Adrenal gland (tissue), 12 donors: ENCODE data around the gene OR3A1. TPM values are rescaled to one million over a fixed set of nuclear protein-coding genes. Genes with fewer than 3 reads are reported as not detected.

Experiments used
- DNase-seq, 7 donors: peaks; one replicate each; pipeline ENCODE4 v3.0.0-alpha.2; 2019 to 2020
- H3K27ac ChIP-seq, 5 donors: fragments of 200-600 bp; sonication (generic) in 4 of 5; 1 replicate in 3 of 5; 2 replicates in 2 of 5; pipeline versions ENCODE4 v1.5.1 to v1.8.0; 2016 to 2020; ENCODE audit warnings: mild to moderate bottlenecking in 1 of 5
- H3K27me3 ChIP-seq: fragments of 200-600 bp; 2 replicates; pipeline ENCODE4 v1.8.0; 2021
- H3K36me3 ChIP-seq, 2 donors: fragments of 200-600 bp; replicated peaks in 1 of 2; 1 replicate in 1 of 2; 2 replicates in 1 of 2; pipeline versions ENCODE4 v1.5.1 to v1.8.0; 2018 to 2022
- H3K4me1 ChIP-seq, 2 donors: fragments of 200-600 bp; replicated peaks in 1 of 2; 1 replicate in 1 of 2; 2 replicates in 1 of 2; pipeline versions ENCODE4 v1.5.1 to v1.8.0; 2018 to 2021
- H3K4me3 ChIP-seq, 4 donors: fragments of 200-600 bp; sonication (generic) in 3 of 4; one replicate each; pipeline ENCODE4 v1.5.1; 2016 to 2018
- H3K9me3 ChIP-seq, 3 donors: fragments of 200-600 bp; sonication (generic) in 1 of 3; replicated peaks in 1 of 3; 1 replicate in 2 of 3; 2 replicates in 1 of 3; pipeline versions ENCODE4 v1.5.1 to v1.8.0; 2016 to 2021
- CTCF ChIP-seq, 6 experiments: fragments of 450-650 bp in 4 of 6; fragments of 200-600 bp in 2 of 6; sonication (generic) in 1 of 6; IDR thresholded peaks; 1 replicate in 5 of 6; 2 replicates in 1 of 6; pipeline versions ENCODE4 v1.5.1 to v1.8.0; 2016 to 2021; ENCODE audit warnings: antibody characterized with exemption in 6 of 6, mild to moderate bottlenecking in 2 of 6, moderate library complexity in 1 of 6
- POLR2A ChIP-seq, 2 donors: fragments of 450-650 bp; IDR thresholded peaks; one replicate each; pipeline ENCODE4 v1.6.1; 2017; ENCODE audit warnings: antibody characterized with exemption in 2 of 2, mild to moderate bottlenecking in 2 of 2, moderate library complexity in 1 of 2
- WGBS, 4 donors: extraction: QIAGEN DNeasy Blood & Tissue Kit in 2 of 4; methylation state at CpG; one replicate each; pipeline versions ENCODE4 v1.1.5 to v1.1.7; 2013 to 2017; 5-methylcytosine and 5-hydroxymethylcytosine counted together
- intact Hi-C, 2 donors: fragments of 100-400 bp; cut with DNase I; formaldehyde crosslinking; loops; one replicate each; pipeline versions ENCODE4 v1.14.1 to v1.15.0; 2022 to 2023
- polyA plus RNA-seq, 3 donors: library from polyadenylated mRNA; stranded (reverse); fragments of 200-250 nt in 2 of 3; fragments of 350-450 nt in 1 of 3; fragmentation: Illumina TruSeq in 1 of 3; extraction: RNeasy Lipid Tissue Mini Kit (QIAGEN cat#74804) in 1 of 3; gene quantifications; one replicate each; pipeline ENCODE4 v1.2.3, GENCODE V29; 2013 to 2014
- total RNA-seq, 9 donors: library from RNA; depleted of rRNA in 4 of 9; stranded (reverse); fragments of >200 nt in 4 of 9; fragments of 120-200 nt in 1 of 9; fragmentation: NEBNext Ultra II Directional in 1 of 9; extraction: Animal tissue kit (Norgen Biotek cat#: 25700) in 1 of 9; gene quantifications; one replicate each; pipeline versions ENCODE4 v1.1.0 to v1.2.4, GENCODE V29; 2013 to 2023
- donor health status: healthy with polysubstance abuse.
- donor health status: Bipolar disorder and iron deficiency.
- donor health status: DM: yes; HTN: yes; CAD: no.
- donor health status: DM: no; HTN: no; CAD: no.
- donor health status: DM: no; HTN: no; CAD: no.
- donor health status: DM: yes; HTN: yes; CAD: no.

OR3A1 gene
- total and polyA plus RNA-seq, 12 donors: 0.06 to 0.25 (median 0.22) TPM; not detected in 9

GRCh38 chr17:3276126-3276525 lies 22.0 kb downstream of the OR3A1 start:
- TF ChIP-seq CTCF (IDR thresholded peaks at IDR 0.05) (no peak), POLR2A (IDR thresholded peaks at IDR 0.05) (no peak)
- H3K27me3 ChIP-seq: no peaks in the 10 kb centered on the region
- no peak overlapping the region for H3K27ac ChIP-seq
- H3K4me1 ChIP-seq: no peaks in the 10 kb centered on the region
- no peaks in the 10 kb centered on the region for H3K36me3 ChIP-seq
- no peak for DNase-seq
- intact Hi-C loops: no loop called here
- WGBS, 4 donors: 52 to 69% (median 60%) methylated on average over 4 of the region's 4 CpGs
- no peak overlapping the region for H3K4me3 ChIP-seq
- no peaks in the 10 kb centered on the region for H3K9me3 ChIP-seq

GRCh38 chr17:3271072-3271848 lies 26.9 kb downstream of the OR3A1 start:
- no peaks in the 10 kb centered on the region for H3K27me3 ChIP-seq
- no peaks in the 10 kb centered on the region for H3K4me1 ChIP-seq
- TF ChIP-seq CTCF (IDR thresholded peaks at IDR 0.05) (no peak), POLR2A (IDR thresholded peaks at IDR 0.05) (no peak)
- H3K27ac ChIP-seq: no peak overlapping the region
- intact Hi-C loops: no loop called here
- DNase-seq: no peak
- WGBS, 4 donors: 67 to 81% (median 74%) methylated on average over 5 of the region's 5 CpGs
- H3K9me3 ChIP-seq: no peaks in the 10 kb centered on the region
- no peak overlapping the region for H3K4me3 ChIP-seq
- no peaks in the 10 kb centered on the region for H3K36me3 ChIP-seq

- Histone ChIP-seq H3K27me3 (peaks cover 7% of the 10 kb centered on the region), H3K27ac (no peak overlapping the region), H3K4me3 (no peak overlapping the region), H3K4me1 (no peaks in the 10 kb centered on the region), H3K36me3 (no peaks in the 10 kb centered on the region), H3K9me3 (no peaks in the 10 kb centered on the region)
- TF ChIP-seq CTCF (IDR thresholded peaks at IDR 0.05) (no peak), POLR2A (IDR thresholded peaks at IDR 0.05) (no peak)
- no peak for DNase-seq
- WGBS, 4 donors: 60 to 77% (median 65%) methylated on average over 13 of the region's 13 CpGs
- intact Hi-C loops: no loop called here
Measured at GRCh38 chr17:3260600-3260999, 37.6 kb downstream of the OR3A1 start.

- Histone ChIP-seq H3K27ac (no peak overlapping the region), H3K4me1 (no peaks in the 10 kb centered on the region), H3K27me3 (peaks cover 7% of the 10 kb centered on the region), H3K4me3 (no peak overlapping the region), H3K9me3 (no peaks in the 10 kb centered on the region), H3K36me3 (no peaks in the 10 kb centered on the region)
- WGBS, 4 donors: 56 to 78% (median 74%) methylated on average over 1 of the region's 1 CpG
- intact Hi-C loops: no loop called here
- TF ChIP-seq POLR2A (IDR thresholded peaks at IDR 0.05): no peak
- no peak for TF ChIP-seq CTCF (IDR thresholded peaks at IDR 0.05)
- DNase-seq: no peak
Measured at GRCh38 chr17:3260163-3260562, 38.0 kb downstream of the OR3A1 start.
